ENCODE results near the gene UBE2K.
"Not testable (repeated sequence)": the region's sequence is repeated elsewhere in the genome, so short reads cannot be mapped to it uniquely, and the experiment has no call there.

UBE2K gene

DNA sequence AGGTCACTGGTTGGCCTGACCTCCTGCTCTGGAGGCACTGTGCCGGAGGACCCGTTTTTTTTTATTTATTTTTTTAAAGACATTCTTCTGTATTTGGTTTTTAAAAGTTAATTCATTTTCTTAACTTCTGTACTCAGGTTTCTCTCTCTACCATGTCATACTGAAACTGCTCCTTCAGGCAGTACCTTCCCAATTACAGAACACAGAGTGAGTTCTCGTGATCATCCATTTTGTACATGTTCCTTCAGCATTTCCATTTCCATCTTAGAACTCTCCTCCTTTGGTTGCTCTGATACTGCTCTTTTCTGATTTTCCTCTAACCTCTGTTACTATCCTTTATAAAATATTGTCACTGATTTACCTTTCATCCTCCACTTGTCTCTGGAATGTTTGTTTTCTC is 17.9 kb downstream of the UBE2K start:
- H3K4me1 ChIP-seq (ENCODE audit: control insufficient read depth, insufficient read depth, low read length): no peaks in the 10 kb centered on the region
- peaks cover 0 to 18% of the 10 kb centered on the region in 2 experiments; a peak in 2 of 3 replicates for H3K36me3 ChIP-seq (ENCODE audit: control insufficient read depth in 2 of 2, insufficient read depth in 1 of 2, low read length in 2 of 2)
- POLR2A ChIA-PET: no interaction called here
- H3K9me3 ChIP-seq (ENCODE audit: control insufficient read depth, insufficient read depth, low read depth, low read length): no peaks in the 10 kb centered on the region
- no peak overlapping the region for H3K27ac ChIP-seq (ENCODE audit: extremely low read depth, low read depth, low read length)
- H3K4me3 ChIP-seq (ENCODE audit: low read depth, low read length): no peak overlapping the region
- TF ChIP-seq GLI2 (tag by site-specific recombination; IDR thresholded peaks at IDR 0.05; ENCODE audit: borderline replicate concordance, low read depth) (no peak), SCRT1 (tag by site-specific recombination; IDR thresholded peaks at IDR 0.05; ENCODE audit: borderline replicate concordance) (no peak), GLIS2 (tag by site-specific recombination; IDR thresholded peaks at IDR 0.05) (no peak), ZBTB21 (tag by site-specific recombination; IDR thresholded peaks at IDR 0.05) (no peak), KLF10 (tag by site-specific recombination; IDR thresholded peaks at IDR 0.05) (no peak), ZNF2 (tag by site-specific recombination; IDR thresholded peaks at IDR 0.05) (no peak), BCL11B (tag by site-specific recombination; IDR thresholded peaks at IDR 0.05; ENCODE audit: low read depth) (no peak), SP3 (tag by site-specific recombination; IDR thresholded peaks at IDR 0.05) (no peak), ZNF707 (tag by site-specific recombination; IDR thresholded peaks at IDR 0.05) (no peak), ZBTB17 (tag by site-specific recombination; IDR thresholded peaks at IDR 0.05) (no peak), ZNF324 (tag by site-specific recombination; IDR thresholded peaks at IDR 0.05) (no peak)
- TF ChIP-seq, protein P1, sequence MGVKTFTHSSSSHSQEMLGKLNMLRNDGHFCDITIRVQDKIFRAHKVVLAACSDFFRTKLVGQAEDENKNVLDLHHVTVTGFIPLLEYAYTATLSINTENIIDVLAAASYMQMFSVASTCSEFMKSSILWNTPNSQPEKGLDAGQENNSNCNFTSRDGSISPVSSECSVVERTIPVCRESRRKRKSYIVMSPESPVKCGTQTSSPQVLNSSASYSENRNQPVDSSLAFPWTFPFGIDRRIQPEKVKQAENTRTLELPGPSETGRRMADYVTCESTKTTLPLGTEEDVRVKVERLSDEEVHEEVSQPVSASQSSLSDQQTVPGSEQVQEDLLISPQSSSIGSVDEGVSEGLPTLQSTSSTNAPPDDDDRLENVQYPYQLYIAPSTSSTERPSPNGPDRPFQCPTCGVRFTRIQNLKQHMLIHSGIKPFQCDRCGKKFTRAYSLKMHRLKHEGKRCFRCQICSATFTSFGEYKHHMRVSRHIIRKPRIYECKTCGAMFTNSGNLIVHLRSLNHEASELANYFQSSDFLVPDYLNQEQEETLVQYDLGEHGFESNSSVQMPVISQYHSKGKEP (tag by site-specific recombination; IDR thresholded peaks at IDR 0.05): no peak
- TF ChIP-seq, protein P2, sequence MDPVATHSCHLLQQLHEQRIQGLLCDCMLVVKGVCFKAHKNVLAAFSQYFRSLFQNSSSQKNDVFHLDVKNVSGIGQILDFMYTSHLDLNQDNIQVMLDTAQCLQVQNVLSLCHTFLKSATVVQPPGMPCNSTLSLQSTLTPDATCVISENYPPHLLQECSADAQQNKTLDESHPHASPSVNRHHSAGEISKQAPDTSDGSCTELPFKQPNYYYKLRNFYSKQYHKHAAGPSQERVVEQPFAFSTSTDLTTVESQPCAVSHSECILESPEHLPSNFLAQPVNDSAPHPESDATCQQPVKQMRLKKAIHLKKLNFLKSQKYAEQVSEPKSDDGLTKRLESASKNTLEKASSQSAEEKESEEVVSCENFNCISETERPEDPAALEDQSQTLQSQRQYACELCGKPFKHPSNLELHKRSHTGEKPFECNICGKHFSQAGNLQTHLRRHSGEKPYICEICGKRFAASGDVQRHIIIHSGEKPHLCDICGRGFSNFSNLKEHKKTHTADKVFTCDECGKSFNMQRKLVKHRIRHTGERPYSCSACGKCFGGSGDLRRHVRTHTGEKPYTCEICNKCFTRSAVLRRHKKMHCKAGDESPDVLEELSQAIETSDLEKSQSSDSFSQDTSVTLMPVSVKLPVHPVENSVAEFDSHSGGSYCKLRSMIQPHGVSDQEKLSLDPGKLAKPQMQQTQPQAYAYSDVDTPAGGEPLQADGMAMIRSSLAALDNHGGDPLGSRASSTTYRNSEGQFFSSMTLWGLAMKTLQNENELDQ (tag by site-specific recombination; IDR thresholded peaks at IDR 0.05; ENCODE audit: low read depth): no peak
- CTCF ChIA-PET: no interaction called here

DNA sequence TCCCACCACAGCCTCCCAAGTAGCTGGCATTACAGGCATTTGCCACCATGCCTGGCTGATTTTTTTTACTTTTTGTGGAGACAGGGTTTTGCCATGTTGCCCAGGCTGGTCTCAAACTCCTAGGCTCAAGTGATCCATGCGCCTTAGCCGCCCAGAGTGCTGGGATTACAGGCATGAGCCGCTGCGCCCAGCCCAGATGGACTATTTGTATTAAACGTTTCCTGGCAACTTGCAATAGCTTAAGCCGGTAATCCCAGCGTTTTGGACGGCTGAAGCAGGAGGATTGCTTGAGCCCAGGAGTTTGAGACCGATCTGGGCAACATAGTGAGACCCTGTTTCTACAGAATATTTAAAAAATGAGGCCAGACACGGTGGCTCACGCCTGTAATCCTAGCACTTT is 18.4 kb downstream of the UBE2K start:
- Histone ChIP-seq H3K36me3 (ENCODE audit: control insufficient read depth in 2 of 2, insufficient read depth in 1 of 2, low read length in 2 of 2) (peaks cover 0 to 18% of the 10 kb centered on the region in 2 experiments; a peak in 2 of 3 replicates), H3K4me1 (ENCODE audit: control insufficient read depth, insufficient read depth, low read length) (no peaks in the 10 kb centered on the region), H3K27ac (ENCODE audit: extremely low read depth, low read depth, low read length) (no peak overlapping the region), H3K9me3 (ENCODE audit: control insufficient read depth, insufficient read depth, low read depth, low read length) (no peaks in the 10 kb centered on the region), H3K4me3 (ENCODE audit: low read depth, low read length) (no peak overlapping the region)
- no peak for TF ChIP-seq ZNF530 (tag by site-specific recombination; IDR thresholded peaks at IDR 0.05; ENCODE audit: low read depth)
- TF ChIP-seq, protein P3, sequence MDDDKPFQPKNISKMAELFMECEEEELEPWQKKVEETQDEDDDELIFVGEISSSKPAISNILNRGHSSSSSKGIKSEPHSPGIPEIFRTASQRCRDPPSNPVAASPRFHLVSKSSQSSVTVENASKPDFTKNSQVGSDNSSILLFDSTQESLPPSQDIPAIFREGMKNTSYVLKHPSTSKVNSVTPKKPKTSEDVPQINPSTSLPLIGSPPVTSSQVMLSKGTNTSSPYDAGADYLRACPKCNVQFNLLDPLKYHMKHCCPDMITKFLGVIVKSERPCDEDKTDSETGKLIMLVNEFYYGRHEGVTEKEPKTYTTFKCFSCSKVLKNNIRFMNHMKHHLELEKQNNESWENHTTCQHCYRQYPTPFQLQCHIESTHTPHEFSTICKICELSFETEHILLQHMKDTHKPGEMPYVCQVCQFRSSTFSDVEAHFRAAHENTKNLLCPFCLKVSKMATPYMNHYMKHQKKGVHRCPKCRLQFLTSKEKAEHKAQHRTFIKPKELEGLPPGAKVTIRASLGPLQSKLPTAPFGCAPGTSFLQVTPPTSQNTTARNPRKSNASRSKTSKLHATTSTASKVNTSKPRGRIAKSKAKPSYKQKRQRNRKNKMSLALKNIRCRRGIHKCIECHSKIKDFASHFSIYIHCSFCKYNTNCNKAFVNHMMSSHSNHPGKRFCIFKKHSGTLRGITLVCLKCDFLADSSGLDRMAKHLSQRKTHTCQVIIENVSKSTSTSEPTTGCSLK (tag by site-specific recombination; IDR thresholded peaks at IDR 0.05): no peak
- TF ChIP-seq, protein P4, sequence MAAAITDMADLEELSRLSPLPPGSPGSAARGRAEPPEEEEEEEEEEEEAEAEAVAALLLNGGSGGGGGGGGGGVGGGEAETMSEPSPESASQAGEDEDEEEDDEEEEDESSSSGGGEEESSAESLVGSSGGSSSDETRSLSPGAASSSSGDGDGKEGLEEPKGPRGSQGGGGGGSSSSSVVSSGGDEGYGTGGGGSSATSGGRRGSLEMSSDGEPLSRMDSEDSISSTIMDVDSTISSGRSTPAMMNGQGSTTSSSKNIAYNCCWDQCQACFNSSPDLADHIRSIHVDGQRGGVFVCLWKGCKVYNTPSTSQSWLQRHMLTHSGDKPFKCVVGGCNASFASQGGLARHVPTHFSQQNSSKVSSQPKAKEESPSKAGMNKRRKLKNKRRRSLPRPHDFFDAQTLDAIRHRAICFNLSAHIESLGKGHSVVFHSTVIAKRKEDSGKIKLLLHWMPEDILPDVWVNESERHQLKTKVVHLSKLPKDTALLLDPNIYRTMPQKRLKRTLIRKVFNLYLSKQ (tag by site-specific recombination; IDR thresholded peaks at IDR 0.05; ENCODE audit: borderline replicate concordance): no peak
- ChIA-PET CTCF (no interaction called here), POLR2A (no interaction called here)

DNA sequence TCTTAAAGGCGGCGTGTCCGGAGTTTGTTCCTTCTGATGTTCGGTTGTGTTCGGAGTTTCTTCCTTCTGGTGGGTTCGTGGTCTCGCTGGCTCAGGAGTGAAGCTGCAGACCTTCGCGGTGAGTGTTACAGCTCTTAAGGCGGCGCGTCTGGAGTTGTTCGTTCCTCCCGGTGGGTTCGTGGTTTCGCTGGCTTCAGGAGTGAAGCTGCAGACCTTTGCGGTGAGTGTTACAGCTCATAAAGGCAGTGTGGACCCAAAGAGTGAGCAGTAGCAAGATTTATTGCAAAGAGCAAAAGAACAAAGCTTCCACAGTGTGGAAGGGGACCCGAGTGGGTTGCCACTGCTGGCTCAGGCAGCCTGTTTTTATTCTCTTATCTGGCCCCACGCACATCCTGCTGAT is 19.8 kb downstream of the UBE2K start:
- H3K36me3 ChIP-seq (ENCODE audit: control insufficient read depth in 2 of 2, insufficient read depth in 1 of 2, low read length in 2 of 2): peaks cover 0 to 20% of the 10 kb centered on the region in 2 experiments; a peak in 2 of 3 replicates
- H3K4me3 ChIP-seq (ENCODE audit: low read depth, low read length); CTCF ChIA-PET; POLR2A ChIA-PET; H3K27ac ChIP-seq (ENCODE audit: extremely low read depth, low read depth, low read length); H3K4me1 ChIP-seq (ENCODE audit: control insufficient read depth, insufficient read depth, low read length); H3K9me3 ChIP-seq (ENCODE audit: control insufficient read depth, insufficient read depth, low read depth, low read length): not testable (repeated sequence)

All from HEK293 (cell line).